ENCODE results near the gene SEMA3A. TPM values are rescaled to one million over a fixed set of nuclear protein-coding genes. Genes with fewer than 3 reads are reported as not detected.

SEMA3A gene
- total and polyA plus RNA-seq, 2 of the 13 experiments (the other 11 are each of a cell fraction or from before 2014, with no cell fraction given): 0.29 to 1.2 TPM

DNA sequence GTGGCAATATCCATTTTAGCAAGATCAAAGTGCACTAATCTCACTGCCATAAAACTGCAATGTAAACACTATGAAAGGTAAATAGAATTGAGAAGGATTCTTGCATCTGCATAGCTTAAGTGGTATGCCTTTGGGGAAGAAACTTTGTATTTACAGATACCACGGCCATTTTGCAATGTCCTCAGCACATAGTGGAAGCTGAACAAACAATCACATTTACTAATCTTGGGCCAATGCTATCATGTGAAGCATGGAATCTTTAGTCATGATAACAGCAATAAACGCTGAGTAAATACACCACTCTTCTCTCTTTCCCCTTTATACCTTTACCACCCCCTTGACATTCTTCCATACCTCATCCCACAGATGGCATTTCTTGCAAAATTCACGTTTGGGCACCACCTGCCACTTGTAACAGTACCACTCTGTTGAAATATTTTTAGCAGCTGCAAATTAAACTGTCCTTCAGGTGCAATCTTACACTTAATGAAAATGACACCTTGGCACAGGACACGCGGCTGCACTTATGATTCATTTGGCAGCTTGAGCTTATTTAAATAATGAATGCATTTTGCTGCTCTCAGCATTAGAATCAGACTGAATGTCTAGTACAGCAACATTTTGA is 171.8 kb downstream of the SEMA3A start (continued):
- TF ChIP-seq, protein P1, sequence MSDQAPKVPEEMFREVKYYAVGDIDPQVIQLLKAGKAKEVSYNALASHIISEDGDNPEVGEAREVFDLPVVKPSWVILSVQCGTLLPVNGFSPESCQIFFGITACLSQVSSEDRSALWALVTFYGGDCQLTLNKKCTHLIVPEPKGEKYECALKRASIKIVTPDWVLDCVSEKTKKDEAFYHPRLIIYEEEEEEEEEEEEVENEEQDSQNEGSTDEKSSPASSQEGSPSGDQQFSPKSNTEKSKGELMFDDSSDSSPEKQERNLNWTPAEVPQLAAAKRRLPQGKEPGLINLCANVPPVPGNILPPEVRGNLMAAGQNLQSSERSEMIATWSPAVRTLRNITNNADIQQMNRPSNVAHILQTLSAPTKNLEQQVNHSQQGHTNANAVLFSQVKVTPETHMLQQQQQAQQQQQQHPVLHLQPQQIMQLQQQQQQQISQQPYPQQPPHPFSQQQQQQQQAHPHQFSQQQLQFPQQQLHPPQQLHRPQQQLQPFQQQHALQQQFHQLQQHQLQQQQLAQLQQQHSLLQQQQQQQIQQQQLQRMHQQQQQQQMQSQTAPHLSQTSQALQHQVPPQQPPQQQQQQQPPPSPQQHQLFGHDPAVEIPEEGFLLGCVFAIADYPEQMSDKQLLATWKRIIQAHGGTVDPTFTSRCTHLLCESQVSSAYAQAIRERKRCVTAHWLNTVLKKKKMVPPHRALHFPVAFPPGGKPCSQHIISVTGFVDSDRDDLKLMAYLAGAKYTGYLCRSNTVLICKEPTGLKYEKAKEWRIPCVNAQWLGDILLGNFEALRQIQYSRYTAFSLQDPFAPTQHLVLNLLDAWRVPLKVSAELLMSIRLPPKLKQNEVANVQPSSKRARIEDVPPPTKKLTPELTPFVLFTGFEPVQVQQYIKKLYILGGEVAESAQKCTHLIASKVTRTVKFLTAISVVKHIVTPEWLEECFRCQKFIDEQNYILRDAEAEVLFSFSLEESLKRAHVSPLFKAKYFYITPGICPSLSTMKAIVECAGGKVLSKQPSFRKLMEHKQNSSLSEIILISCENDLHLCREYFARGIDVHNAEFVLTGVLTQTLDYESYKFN (CRISPR knock-in tag; conservative IDR thresholded peaks at IDR 0.05): peak; percentile 32; the same call in 1 of the 2 replicates
- TF ChIP-seq RELA (CRISPR knock-in tag; IDR thresholded peaks at IDR 0.05) (no peak), RBM39 (IDR thresholded peaks at IDR 0.05; ENCODE audit: low read depth, low read length, poor library complexity, severe bottlenecking) (no peak), FOXP1 (IDR thresholded peaks at IDR 0.05) (no peak), FOXP1 (CRISPR knock-in tag; IDR thresholded peaks at IDR 0.05) (peak; percentile 42; the same call in 1 of the 2 replicates), BCL6 (CRISPR knock-in tag; IDR thresholded peaks at IDR 0.05) (0 out of 2 replicates have a peak, but pooled peaks have one; percentile 23), POGZ (CRISPR knock-in tag; IDR thresholded peaks at IDR 0.05) (0 out of 2 replicates have a peak, but pooled peaks have one; percentile 33), SOX13 (IDR thresholded peaks at IDR 0.05) (no peak), SOX13 (CRISPR knock-in tag; conservative IDR thresholded peaks at IDR 0.05 in 1 of 2, IDR thresholded peaks at IDR 0.05 in 1 of 2) (peak in 1 of 2 experiments; percentile 73; a peak in 2 of 4 replicates), RFX1 (IDR thresholded peaks at IDR 0.05) (no peak), STAT5B (CRISPR knock-in tag; IDR thresholded peaks at IDR 0.05) (no peak), GATAD2A (CRISPR knock-in tag; IDR thresholded peaks at IDR 0.05) (peak; percentile 85), HMG20A (CRISPR knock-in tag; IDR thresholded peaks at IDR 0.05; ENCODE audit: borderline replicate concordance) (peak; percentile 76; the same call in 1 of the 2 replicates), FOXJ3 (CRISPR knock-in tag; IDR thresholded peaks at IDR 0.05; ENCODE audit: borderline replicate concordance) (peak; percentile 65; the same call in 1 of the 2 replicates)
- TF ChIP-seq, protein P2, sequence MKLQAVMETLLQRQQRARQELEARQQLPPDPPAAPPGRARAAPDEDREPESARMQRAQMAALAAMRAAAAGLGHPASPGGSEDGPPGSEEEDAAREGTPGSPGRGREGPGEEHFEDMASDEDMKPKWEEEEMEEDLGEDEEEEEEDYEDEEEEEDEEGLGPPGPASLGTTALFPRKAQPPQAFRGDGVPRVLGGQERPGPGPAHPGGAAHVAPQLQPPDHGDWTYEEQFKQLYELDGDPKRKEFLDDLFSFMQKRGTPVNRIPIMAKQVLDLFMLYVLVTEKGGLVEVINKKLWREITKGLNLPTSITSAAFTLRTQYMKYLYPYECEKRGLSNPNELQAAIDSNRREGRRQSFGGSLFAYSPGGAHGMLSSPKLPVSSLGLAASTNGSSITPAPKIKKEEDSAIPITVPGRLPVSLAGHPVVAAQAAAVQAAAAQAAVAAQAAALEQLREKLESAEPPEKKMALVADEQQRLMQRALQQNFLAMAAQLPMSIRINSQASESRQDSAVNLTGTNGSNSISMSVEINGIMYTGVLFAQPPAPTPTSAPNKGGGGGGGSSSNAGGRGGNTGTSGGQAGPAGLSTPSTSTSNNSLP (IDR thresholded peaks at IDR 0.05; ENCODE audit: low read depth, low read length): peak; percentile 66
- TF ChIP-seq, protein P3, sequence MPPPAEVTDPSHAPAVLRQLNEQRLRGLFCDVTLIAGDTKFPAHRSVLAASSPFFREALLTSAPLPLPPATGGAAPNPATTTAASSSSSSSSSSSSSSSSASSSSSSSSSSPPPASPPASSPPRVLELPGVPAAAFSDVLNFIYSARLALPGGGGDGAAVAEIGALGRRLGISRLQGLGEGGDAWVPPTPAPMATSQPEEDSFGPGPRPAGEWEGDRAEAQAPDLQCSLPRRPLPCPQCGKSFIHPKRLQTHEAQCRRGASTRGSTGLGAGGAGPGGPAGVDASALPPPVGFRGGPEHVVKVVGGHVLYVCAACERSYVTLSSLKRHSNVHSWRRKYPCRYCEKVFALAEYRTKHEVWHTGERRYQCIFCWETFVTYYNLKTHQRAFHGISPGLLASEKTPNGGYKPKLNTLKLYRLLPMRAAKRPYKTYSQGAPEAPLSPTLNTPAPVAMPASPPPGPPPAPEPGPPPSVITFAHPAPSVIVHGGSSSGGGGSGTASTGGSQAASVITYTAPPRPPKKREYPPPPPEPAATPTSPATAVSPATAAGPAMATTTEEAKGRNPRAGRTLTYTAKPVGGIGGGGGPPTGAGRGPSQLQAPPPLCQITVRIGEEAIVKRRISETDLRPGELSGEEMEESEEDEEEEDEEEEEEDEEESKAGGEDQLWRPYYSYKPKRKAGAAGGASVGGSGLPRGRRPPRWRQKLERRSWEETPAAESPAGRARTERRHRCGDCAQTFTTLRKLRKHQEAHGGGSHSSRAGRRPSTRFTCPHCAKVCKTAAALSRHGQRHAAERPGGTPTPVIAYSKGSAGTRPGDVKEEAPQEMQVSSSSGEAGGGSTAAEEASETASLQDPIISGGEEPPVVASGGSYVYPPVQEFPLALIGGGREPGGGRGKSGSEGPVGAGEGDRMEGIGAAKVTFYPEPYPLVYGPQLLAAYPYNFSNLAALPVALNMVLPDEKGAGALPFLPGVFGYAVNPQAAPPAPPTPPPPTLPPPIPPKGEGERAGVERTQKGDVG (CRISPR knock-in tag; IDR thresholded peaks at IDR 0.05; ENCODE audit: borderline replicate concordance): no peak
- TF ChIP-seq, protein P4, sequence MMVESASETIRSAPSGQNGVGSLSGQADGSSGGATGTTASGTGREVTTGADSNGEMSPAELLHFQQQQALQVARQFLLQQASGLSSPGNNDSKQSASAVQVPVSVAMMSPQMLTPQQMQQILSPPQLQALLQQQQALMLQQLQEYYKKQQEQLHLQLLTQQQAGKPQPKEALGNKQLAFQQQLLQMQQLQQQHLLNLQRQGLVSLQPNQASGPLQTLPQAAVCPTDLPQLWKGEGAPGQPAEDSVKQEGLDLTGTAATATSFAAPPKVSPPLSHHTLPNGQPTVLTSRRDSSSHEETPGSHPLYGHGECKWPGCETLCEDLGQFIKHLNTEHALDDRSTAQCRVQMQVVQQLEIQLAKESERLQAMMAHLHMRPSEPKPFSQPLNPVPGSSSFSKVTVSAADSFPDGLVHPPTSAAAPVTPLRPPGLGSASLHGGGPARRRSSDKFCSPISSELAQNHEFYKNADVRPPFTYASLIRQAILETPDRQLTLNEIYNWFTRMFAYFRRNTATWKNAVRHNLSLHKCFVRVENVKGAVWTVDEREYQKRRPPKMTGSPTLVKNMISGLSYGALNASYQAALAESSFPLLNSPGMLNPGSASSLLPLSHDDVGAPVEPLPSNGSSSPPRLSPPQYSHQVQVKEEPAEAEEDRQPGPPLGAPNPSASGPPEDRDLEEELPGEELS (CRISPR knock-in tag; IDR thresholded peaks at IDR 0.05): peak; percentile 60
- TF ChIP-seq, protein P5, sequence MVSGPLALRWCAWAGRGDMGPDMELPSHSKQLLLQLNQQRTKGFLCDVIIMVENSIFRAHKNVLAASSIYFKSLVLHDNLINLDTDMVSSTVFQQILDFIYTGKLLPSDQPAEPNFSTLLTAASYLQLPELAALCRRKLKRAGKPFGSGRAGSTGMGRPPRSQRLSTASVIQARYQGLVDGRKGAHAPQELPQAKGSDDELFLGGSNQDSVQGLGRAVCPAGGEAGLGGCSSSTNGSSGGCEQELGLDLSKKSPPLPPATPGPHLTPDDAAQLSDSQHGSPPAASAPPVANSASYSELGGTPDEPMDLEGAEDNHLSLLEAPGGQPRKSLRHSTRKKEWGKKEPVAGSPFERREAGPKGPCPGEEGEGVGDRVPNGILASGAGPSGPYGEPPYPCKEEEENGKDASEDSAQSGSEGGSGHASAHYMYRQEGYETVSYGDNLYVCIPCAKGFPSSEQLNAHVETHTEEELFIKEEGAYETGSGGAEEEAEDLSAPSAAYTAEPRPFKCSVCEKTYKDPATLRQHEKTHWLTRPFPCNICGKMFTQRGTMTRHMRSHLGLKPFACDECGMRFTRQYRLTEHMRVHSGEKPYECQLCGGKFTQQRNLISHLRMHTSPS (CRISPR knock-in tag; IDR thresholded peaks at IDR 0.05; ENCODE audit: low read depth): no peak
